PC-9 (cell line): ENCODE results near the gene BCL2L1. TPM values are rescaled to one million over a fixed set of nuclear protein-coding genes. Genes with fewer than 3 reads are reported as not detected.

ENCODE experiments used
- BruUV-seq: library from RNA; stranded (reverse); fragments of 400-500 nt; replicated peaks from 2 replicates; lab custom pipeline; 2021; lab: Mats Ljungman, UMichigan
- CTCF ChIA-PET: fragments of 300-600 bp; sonication (Branson Sonifier 250); formaldehyde crosslinking; loops from one replicate; lab custom pipeline; 2022; ENCODE audit warnings: antibody characterized with exemption; lab: Charles Lee
- POLR2A ChIA-PET: fragments of 300-600 bp; sonication (Branson Sonifier 250); formaldehyde crosslinking; loops from one replicate; lab custom pipeline; 2022; ENCODE audit warnings: antibody characterized with exemption; ENCODE audit not compliant: unreplicated experiment; lab: Charles Lee
- DNase-seq, 2 experiments: peaks; one replicate each; pipeline versions ENCODE4 v3.0.0 to v3.0.0-alpha.2; 2015 to 2022; ENCODE audit warnings: mixed read lengths in 1 of 2
- H2AFZ ChIP-seq: fragments of 200-600 bp; sonication (generic); 2 replicates; pipeline ENCODE4 v1.8.1; 2017; ENCODE audit warnings: antibody characterized with exemption
- H3F3A ChIP-seq: fragments of 200-600 bp; sonication (generic); 2 replicates; pipeline ENCODE4 v1.8.1; 2017; ENCODE audit warnings: antibody characterized with exemption, mild to moderate bottlenecking, low read depth; ENCODE audit not compliant: insufficient read depth
- H3K27ac ChIP-seq: fragments of 200-600 bp; sonication (generic); 2 replicates; pipeline ENCODE4 v1.6.1; 2016; ENCODE audit warnings: mixed run types
- H3K27me3 ChIP-seq: fragments of 200-600 bp; sonication (generic); 2 replicates; pipeline ENCODE4 v1.6.1; 2016; ENCODE audit warnings: low read depth, mixed run types; ENCODE audit not compliant: insufficient read depth
- H3K36me3 ChIP-seq: fragments of 200-600 bp; sonication (generic); 2 replicates; pipeline ENCODE4 v1.6.1; 2016; ENCODE audit warnings: low read depth, mixed run types
- H3K4me1 ChIP-seq: fragments of 200-600 bp; sonication (generic); replicated peaks from 2 replicates; pipeline ENCODE4 v1.6.1; 2016; ENCODE audit warnings: mixed run types; ENCODE audit not compliant: insufficient read depth
- H3K4me2 ChIP-seq: fragments of 200-600 bp; sonication (generic); 2 replicates; pipeline ENCODE4 v1.6.1; 2017; ENCODE audit warnings: mixed run types
- H3K4me3 ChIP-seq: fragments of 200-600 bp; sonication (generic); 2 replicates; pipeline ENCODE4 v1.6.1; 2016; ENCODE audit warnings: mixed run types
- H3K79me2 ChIP-seq: fragments of 200-600 bp; sonication (generic); 2 replicates; pipeline ENCODE4 v1.6.1; 2017; ENCODE audit warnings: low read depth, mixed run types
- H3K9me2 ChIP-seq: fragments of 200-600 bp; sonication (generic); 2 replicates; pipeline ENCODE4 v1.8.1; 2017; ENCODE audit warnings: mild to moderate bottlenecking; ENCODE audit not compliant: insufficient read depth
- H3K9me3 ChIP-seq: fragments of 200-600 bp; sonication (generic); 2 replicates; pipeline ENCODE4 v1.8.1; 2016; ENCODE audit warnings: low read depth; ENCODE audit not compliant: insufficient read depth
- H4K20me1 ChIP-seq: fragments of 200-600 bp; sonication (generic); 2 replicates; pipeline ENCODE4 v1.8.1; 2017; ENCODE audit not compliant: insufficient read depth
- EZH2 ChIP-seq: fragments of 200-600 bp; sonication (generic); IDR thresholded peaks from 2 replicates; pipeline ENCODE4 v1.8.0; 2017; ENCODE audit warnings: antibody characterized with exemption, low read depth
- intact Hi-C: fragments of 100-400 bp; cut with micrococcal nuclease; formaldehyde crosslinking; loops from one replicate; pipeline ENCODE4 v1.10.0; 2022; ENCODE audit not compliant: unreplicated experiment
- total RNA-seq: library from RNA; stranded (reverse); gene quantifications from 2 replicates; pipeline ENCODE4 v1.2.3, GENCODE V29; 2021
- TF ChIP-seq, protein P1 (sequence below): fragments of 200-600 bp; sonication (generic); conservative IDR thresholded peaks from 2 replicates; pipeline ENCODE4 v1.6.1; 2017; ENCODE audit warnings: mixed run types, antibody characterized with exemption, mild to moderate bottlenecking, moderate library complexity

The BCL2L1 gene
- total RNA-seq, 1 experiment from 2014 or later: 125 TPM

DNA sequence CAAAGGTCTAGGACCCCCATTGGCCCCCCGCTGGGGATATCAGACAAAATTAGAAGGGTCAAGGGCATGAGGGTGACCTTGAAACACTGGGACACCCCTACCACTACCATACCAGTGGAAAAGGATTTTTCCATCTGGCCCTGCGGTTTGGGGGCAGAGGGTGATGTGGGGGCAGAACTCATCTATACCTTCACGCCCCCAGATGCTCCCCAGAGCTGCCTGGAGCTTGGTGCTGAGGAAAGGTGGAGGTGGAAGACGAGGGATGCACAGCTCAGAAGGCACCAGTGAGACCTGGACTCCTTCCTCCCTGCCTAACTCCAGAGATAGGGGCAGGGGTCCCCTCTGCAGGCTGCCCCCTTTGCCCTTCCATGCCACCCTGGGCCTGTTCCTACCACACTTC is 83.9 kb downstream of the BCL2L1 start:
- ChIA-PET POLR2A (no interaction called here), CTCF (no interaction called here)

DNA sequence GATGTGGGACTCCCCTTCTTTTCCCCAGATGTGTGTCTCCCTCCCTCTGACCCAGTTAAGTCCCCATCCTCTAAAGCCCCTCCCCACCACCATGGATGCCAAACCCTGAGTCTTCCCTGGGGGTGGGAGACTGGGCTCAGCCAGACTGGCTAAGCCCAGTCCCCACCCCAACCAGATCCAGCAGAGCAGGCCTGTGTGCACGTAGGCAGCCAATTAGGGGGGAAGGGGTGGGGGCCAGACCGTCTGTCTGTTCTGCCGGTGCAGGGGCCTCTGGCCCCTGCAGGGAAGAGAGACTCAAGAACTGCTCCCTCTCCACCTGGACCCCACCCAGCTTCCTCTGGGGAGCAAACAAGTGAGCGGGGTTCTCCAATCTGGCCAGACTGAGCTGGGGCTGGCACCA is 84.4 kb downstream of the BCL2L1 start:
- Histone ChIP-seq H3K4me1 (no peaks in the 10 kb centered on the region), H3K36me3 (no peaks in the 10 kb centered on the region), H3K9me3 (no peaks in the 10 kb centered on the region), H3K4me2 (no peak overlapping the region), H3K27me3 (no peaks in the 10 kb centered on the region), H2AFZ (no peak overlapping the region), H4K20me1 (no peaks in the 10 kb centered on the region), H3K4me3 (no peak overlapping the region), H3F3A (no peaks in the 10 kb centered on the region), H3K79me2 (no peaks in the 10 kb centered on the region), H3K27ac (no peak overlapping the region), H3K9me2 (no peaks in the 10 kb centered on the region)
- BruUV-seq: no TSS peak
- ChIA-PET POLR2A (no interaction called here), CTCF (no interaction called here)
- intact Hi-C loops: no loop called here
- no peak for TF ChIP-seq EZH2
- TF ChIP-seq, protein P1, sequence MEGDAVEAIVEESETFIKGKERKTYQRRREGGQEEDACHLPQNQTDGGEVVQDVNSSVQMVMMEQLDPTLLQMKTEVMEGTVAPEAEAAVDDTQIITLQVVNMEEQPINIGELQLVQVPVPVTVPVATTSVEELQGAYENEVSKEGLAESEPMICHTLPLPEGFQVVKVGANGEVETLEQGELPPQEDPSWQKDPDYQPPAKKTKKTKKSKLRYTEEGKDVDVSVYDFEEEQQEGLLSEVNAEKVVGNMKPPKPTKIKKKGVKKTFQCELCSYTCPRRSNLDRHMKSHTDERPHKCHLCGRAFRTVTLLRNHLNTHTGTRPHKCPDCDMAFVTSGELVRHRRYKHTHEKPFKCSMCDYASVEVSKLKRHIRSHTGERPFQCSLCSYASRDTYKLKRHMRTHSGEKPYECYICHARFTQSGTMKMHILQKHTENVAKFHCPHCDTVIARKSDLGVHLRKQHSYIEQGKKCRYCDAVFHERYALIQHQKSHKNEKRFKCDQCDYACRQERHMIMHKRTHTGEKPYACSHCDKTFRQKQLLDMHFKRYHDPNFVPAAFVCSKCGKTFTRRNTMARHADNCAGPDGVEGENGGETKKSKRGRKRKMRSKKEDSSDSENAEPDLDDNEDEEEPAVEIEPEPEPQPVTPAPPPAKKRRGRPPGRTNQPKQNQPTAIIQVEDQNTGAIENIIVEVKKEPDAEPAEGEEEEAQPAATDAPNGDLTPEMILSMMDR: no peak
- DNase-seq: no peak

More for the DNA sequence above, 83.9 kb downstream of the BCL2L1 start:
- Histone ChIP-seq H3K36me3 (no peaks in the 10 kb centered on the region), H3K9me2 (no peaks in the 10 kb centered on the region), H3K4me3 (no peak overlapping the region), H3K27ac (no peak overlapping the region), H2AFZ (no peak overlapping the region), H3K4me2 (no peak overlapping the region), H3F3A (no peaks in the 10 kb centered on the region), H4K20me1 (no peaks in the 10 kb centered on the region), H3K79me2 (no peaks in the 10 kb centered on the region), H3K9me3 (no peaks in the 10 kb centered on the region), H3K27me3 (no peaks in the 10 kb centered on the region), H3K4me1 (no peaks in the 10 kb centered on the region)
- TF ChIP-seq, protein P1: no peak
- TF ChIP-seq EZH2: no peak
- intact Hi-C loops: no loop called here
- no TSS peak for BruUV-seq
- DNase-seq: no peak

DNA sequence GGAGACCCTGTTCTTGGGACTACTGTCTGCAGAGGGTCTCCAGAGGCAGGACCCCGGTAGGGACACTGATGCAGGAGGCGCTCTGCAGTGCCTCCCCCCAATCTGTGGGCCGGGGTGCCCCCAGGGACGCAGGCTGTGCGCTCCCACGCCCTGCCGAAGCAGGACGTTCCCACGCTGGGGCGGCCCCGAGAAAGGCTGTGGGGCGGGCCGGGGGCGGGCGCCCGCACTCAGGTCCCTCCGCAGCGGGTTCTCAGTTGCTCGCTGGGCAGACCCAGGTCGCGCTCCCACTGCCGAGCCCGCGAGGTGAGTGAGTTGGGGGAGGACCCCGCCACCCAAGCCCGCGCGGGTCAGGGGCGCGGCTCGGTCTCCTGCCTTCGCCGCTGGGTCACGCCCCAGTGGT is 85.0 kb downstream of the BCL2L1 start, which contains the start of gene COX4I2:
Gene COX4I2 (plus strand): TSS at position 253 of the 400 bp plus-strand sequence. CDS start 1,106 bp downstream, outside the sequence.
- intact Hi-C loops: no loop called here
- no TSS peak for BruUV-seq
- Histone ChIP-seq H4K20me1 (no peaks in the 10 kb centered on the region), H3K9me2 (no peaks in the 10 kb centered on the region), H3K4me3 (no peak within 1 kb of the TSS), H3F3A (no peaks in the 10 kb centered on the region), H3K4me2 (no peak within 1 kb of the TSS), H3K27me3 (no peaks in the 10 kb centered on the region), H3K79me2 (no peaks in the 10 kb centered on the region), H2AFZ (no peak within 1 kb of the TSS), H3K4me1 (no peaks in the 10 kb centered on the region), H3K9me3 (no peaks in the 10 kb centered on the region), H3K36me3 (no peaks in the 10 kb centered on the region), H3K27ac (no peak within 1 kb of the TSS)
- DNase-seq: no peak
- ChIA-PET CTCF (no interaction called here), POLR2A (no interaction called here)
- TF ChIP-seq, protein P1: no peak
- no peak for TF ChIP-seq EZH2
